Activated T-helper 2 cell treated with anti-CD3 and anti-CD28 coated beads, Interferon-gamma antibody, Interleukin-2, Interleukin-4, amounts not matched to agents 10 μg/mL and 5 μg/mL and 100 μg/mL, durations not matched to agents 14 hours and 24 hours and 36 hours (primary cell): ENCODE measurements around the gene GHR. TPM values are rescaled to one million over a fixed set of nuclear protein-coding genes. Genes with fewer than 3 reads are reported as not detected.
"Not testable (repeated sequence)": the region's sequence is repeated elsewhere in the genome, so short reads cannot be mapped to it uniquely, and the experiment has no call there.

Experiments used
- DNase-seq: peaks from one replicate; pipeline ENCODE4 v3.0.0; 2021; ENCODE audit warnings: low spot score
- H3K27ac Mint-ChIP-seq: one replicate; pipeline ENCODE4 v1.8.0; 2021; ENCODE audit warnings: mixed read lengths
- H3K27me3 Mint-ChIP-seq: one replicate; pipeline ENCODE4 v1.8.0; 2021; ENCODE audit warnings: low read depth, mixed read lengths
- H3K36me3 Mint-ChIP-seq: one replicate; pipeline ENCODE4 v1.8.0; 2021; ENCODE audit warnings: low read depth, mixed read lengths
- H3K4me1 Mint-ChIP-seq: one replicate; pipeline ENCODE4 v1.8.0; 2021; ENCODE audit warnings: low read depth, mixed read lengths
- H3K4me3 Mint-ChIP-seq: one replicate; pipeline ENCODE4 v1.8.0; 2021; ENCODE audit warnings: low read depth, mild to moderate bottlenecking, moderate library complexity, mixed read lengths
- H3K9me3 Mint-ChIP-seq: one replicate; pipeline ENCODE4 v1.8.0; 2021; ENCODE audit warnings: mixed read lengths
- intact Hi-C: fragments of 100-400 bp; cut with micrococcal nuclease; formaldehyde crosslinking; loops from one replicate; pipeline ENCODE4 v1.15.1; 2023
- total RNA-seq: library from RNA; stranded (reverse); gene quantifications from 2 replicates; pipeline ENCODE4 v1.2.3, GENCODE V29; 2022

Gene GHR
- total RNA-seq, 1 donor from 2014 or later = not detected

- no peaks in the 10 kb centered on the region for H3K36me3 Mint-ChIP-seq
- no peaks in the 10 kb centered on the region for H3K9me3 Mint-ChIP-seq
- peaks cover 14% of the 10 kb centered on the region for H3K27me3 Mint-ChIP-seq
- H3K27ac Mint-ChIP-seq = no peak overlapping the region
- intact Hi-C loops = no loop called here
- H3K4me3 Mint-ChIP-seq = no peak overlapping the region
- no peak for DNase-seq
- H3K4me1 Mint-ChIP-seq = peaks cover 2% of the 10 kb centered on the region
Observed at GRCh38 chr5:42655982-42656650, 232.9 kb downstream of the GHR start.

GRCh38 chr5:42656651-42657015 lies 233.4 kb downstream of the GHR start:
- intact Hi-C loops = no loop called here
- peaks cover 2% of the 10 kb centered on the region for H3K4me1 Mint-ChIP-seq
- no peaks in the 10 kb centered on the region for H3K36me3 Mint-ChIP-seq
- no peak overlapping the region for H3K4me3 Mint-ChIP-seq
- H3K27me3 Mint-ChIP-seq = peaks cover 11% of the 10 kb centered on the region
- H3K9me3 Mint-ChIP-seq = no peaks in the 10 kb centered on the region
- H3K27ac Mint-ChIP-seq = no peak overlapping the region
- no peak for DNase-seq

GRCh38 chr5:42659869-42660268 lies 236.6 kb downstream of the GHR start:
- intact Hi-C loops, H3K27ac Mint-ChIP-seq: not testable (repeated sequence)

DNA sequence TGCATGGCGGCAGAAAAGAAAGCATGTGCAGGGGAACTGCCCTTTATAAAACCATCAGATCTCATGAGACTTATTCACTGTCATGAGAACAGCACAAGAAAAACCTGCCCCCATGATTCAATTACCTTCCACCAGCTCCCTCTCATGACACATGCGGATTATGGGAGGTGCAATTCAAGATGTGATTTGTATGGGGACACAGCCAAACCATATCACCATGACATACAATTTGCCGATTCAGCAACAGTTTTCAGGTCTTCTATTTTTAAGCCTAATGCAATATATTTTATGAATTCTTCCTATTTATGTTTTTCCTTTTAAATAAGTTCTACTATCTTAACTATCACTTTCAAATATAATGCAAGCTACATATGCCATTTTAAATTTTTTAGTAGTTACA lies 242.6 kb downstream of the GHR start:
- Mint-ChIP-seq H3K9me3 (no peaks in the 10 kb centered on the region), H3K36me3 (no peaks in the 10 kb centered on the region), H3K27me3 (peaks cover 3% of the 10 kb centered on the region), H3K4me3 (no peak overlapping the region), H3K27ac (no peak overlapping the region), H3K4me1 (no peaks in the 10 kb centered on the region)
- no peak for DNase-seq
- intact Hi-C loops = no loop called here

More at GRCh38 chr5:42659869-42660268, 236.6 kb downstream of the GHR start:
- H3K4me1 Mint-ChIP-seq, H3K36me3 Mint-ChIP-seq, H3K9me3 Mint-ChIP-seq, DNase-seq, H3K4me3 Mint-ChIP-seq, H3K27me3 Mint-ChIP-seq: not testable (repeated sequence)

GRCh38 chr5:42666869-42667268 lies 243.6 kb downstream of the GHR start:
- intact Hi-C loops = no loop called here
- no peak overlapping the region for H3K27ac Mint-ChIP-seq
- peaks cover 3% of the 10 kb centered on the region for H3K27me3 Mint-ChIP-seq
- no peaks in the 10 kb centered on the region for H3K36me3 Mint-ChIP-seq
- H3K4me1 Mint-ChIP-seq = no peaks in the 10 kb centered on the region
- no peaks in the 10 kb centered on the region for H3K9me3 Mint-ChIP-seq
- H3K4me3 Mint-ChIP-seq = no peak overlapping the region
- no peak for DNase-seq

GRCh38 chr5:42668254-42668653 lies 245.0 kb downstream of the GHR start:
- intact Hi-C loops = no loop called here

DNA sequence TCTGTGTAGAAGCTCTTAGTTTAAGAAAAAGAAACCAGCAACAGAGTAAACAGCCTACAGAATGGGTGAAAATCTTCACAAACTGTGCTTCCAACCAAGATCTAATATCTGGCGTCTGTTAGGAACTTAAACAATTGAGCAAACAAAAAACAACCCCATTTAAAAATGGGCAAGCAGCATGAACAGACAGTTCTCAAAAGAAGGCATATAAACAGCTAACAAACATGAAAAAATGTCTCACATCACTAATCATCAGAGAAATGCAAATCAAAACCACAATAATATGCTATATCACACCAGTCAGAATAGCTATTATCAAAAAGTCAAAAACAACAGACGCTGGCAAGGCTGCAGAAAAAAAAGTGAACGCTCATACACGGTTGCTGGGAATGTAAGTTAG lies 249.7 kb downstream of the GHR start:
- H3K4me1 Mint-ChIP-seq = peaks cover 3% of the 10 kb centered on the region
- intact Hi-C loops = no loop called here
- no peak overlapping the region for H3K27ac Mint-ChIP-seq
- H3K9me3 Mint-ChIP-seq = no peaks in the 10 kb centered on the region
- no peaks in the 10 kb centered on the region for H3K36me3 Mint-ChIP-seq
- no peak overlapping the region for H3K4me3 Mint-ChIP-seq
- no peak for DNase-seq
- H3K27me3 Mint-ChIP-seq = peaks cover under 1% of the 10 kb centered on the region

More at GRCh38 chr5:42668254-42668653, 245.0 kb downstream of the GHR start:
- peaks cover 3% of the 10 kb centered on the region for H3K27me3 Mint-ChIP-seq
- no peaks in the 10 kb centered on the region for H3K4me1 Mint-ChIP-seq
- H3K9me3 Mint-ChIP-seq = no peaks in the 10 kb centered on the region
- no peak overlapping the region for H3K27ac Mint-ChIP-seq
- no peaks in the 10 kb centered on the region for H3K36me3 Mint-ChIP-seq
- no peak overlapping the region for H3K4me3 Mint-ChIP-seq
- no peak for DNase-seq

DNA sequence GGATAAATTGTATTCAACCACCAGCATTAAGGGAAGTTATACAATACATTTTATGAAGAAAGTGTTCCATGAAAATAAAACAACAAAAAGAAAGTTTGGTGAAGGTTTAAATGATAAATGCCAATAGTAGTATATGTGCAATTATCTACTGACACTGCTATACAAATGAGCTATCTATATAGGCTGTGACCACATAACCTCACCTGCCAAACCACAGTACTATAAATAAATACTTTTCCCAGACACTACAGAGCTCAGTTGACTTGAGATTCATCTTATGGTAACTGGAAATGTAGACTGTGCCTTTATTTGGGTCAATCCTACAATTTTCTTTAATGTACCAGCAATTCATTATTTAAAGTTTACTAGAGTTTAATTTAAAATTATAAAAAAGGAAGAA lies 252.4 kb downstream of the GHR start:
- no peaks in the 10 kb centered on the region for H3K9me3 Mint-ChIP-seq
- H3K27me3 Mint-ChIP-seq = no peaks in the 10 kb centered on the region
- intact Hi-C loops = no loop called here
- no peak overlapping the region for H3K27ac Mint-ChIP-seq
- no peak for DNase-seq
- H3K4me1 Mint-ChIP-seq = peaks cover 3% of the 10 kb centered on the region
- no peaks in the 10 kb centered on the region for H3K36me3 Mint-ChIP-seq
- no peak overlapping the region for H3K4me3 Mint-ChIP-seq

DNA sequence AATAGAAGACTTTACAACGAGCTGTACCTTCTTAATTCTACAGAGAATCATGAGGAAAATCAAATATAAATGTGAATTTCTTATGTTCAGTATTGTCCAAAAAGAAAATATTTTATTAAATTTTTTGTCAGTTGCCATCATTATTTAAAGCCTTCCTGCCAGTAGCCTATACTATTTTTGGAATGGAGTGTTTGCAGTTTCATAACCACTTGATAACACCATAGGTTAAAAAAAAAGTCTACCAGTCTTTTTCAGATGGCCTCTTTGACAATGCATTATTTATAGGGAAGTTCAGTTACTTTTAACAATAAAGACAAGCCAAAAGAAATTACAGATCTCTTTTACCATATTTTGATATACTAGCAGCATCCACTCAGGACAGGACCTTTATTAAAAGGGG lies 253.1 kb downstream of the GHR start:
- Mint-ChIP-seq H3K36me3 (no peaks in the 10 kb centered on the region), H3K27me3 (no peaks in the 10 kb centered on the region), H3K27ac (no peak overlapping the region), H3K4me3 (no peak overlapping the region), H3K4me1 (peaks cover 3% of the 10 kb centered on the region), H3K9me3 (no peaks in the 10 kb centered on the region)
- DNase-seq = no peak
- intact Hi-C loops = no loop called here

GRCh38 chr5:42677156-42677842 lies 254.1 kb downstream of the GHR start:
- DNase-seq = no peak
- Mint-ChIP-seq H3K36me3 (no peaks in the 10 kb centered on the region), H3K4me3 (no peak overlapping the region), H3K9me3 (no peaks in the 10 kb centered on the region), H3K27me3 (no peaks in the 10 kb centered on the region), H3K27ac (no peak overlapping the region), H3K4me1 (peaks cover 3% of the 10 kb centered on the region)
- intact Hi-C loops = no loop called here

- no peak overlapping the region for H3K4me3 Mint-ChIP-seq
- no peaks in the 10 kb centered on the region for H3K9me3 Mint-ChIP-seq
- H3K27me3 Mint-ChIP-seq = no peaks in the 10 kb centered on the region
- H3K4me1 Mint-ChIP-seq = peaks cover 3% of the 10 kb centered on the region
- no peak for DNase-seq
- no peaks in the 10 kb centered on the region for H3K36me3 Mint-ChIP-seq
- no peak overlapping the region for H3K27ac Mint-ChIP-seq
- intact Hi-C loops = no loop called here
Observed at GRCh38 chr5:42680046-42680445, 256.8 kb downstream of the GHR start.

GRCh38 chr5:42685078-42685477 lies 261.8 kb downstream of the GHR start:
- H3K4me3 Mint-ChIP-seq, intact Hi-C loops, H3K4me1 Mint-ChIP-seq, H3K27ac Mint-ChIP-seq, H3K27me3 Mint-ChIP-seq, DNase-seq, H3K9me3 Mint-ChIP-seq, H3K36me3 Mint-ChIP-seq: not testable (repeated sequence)

DNA sequence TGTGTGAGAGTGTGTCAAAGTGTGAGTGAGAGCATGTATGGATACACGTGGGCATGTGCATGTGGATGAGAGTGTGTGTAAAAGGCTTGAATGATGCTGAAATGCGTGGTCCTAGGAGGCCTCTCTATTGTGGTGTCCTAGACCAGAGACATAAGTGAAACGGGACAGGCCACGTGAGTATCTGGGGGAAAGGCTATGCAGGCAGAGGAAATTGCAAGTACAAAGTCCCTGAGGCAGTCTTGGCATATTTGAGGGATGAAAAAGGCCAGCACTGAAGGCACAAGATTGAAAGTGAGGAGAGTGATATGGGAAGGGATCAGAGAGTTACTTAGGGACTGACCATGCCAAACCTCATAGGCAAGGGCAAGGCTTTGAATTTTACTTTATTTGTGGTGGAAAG lies 266.2 kb downstream of the GHR start:
- peaks cover 14% of the 10 kb centered on the region for H3K27me3 Mint-ChIP-seq
- intact Hi-C loops = no loop called here
- H3K4me1 Mint-ChIP-seq = no peaks in the 10 kb centered on the region
- H3K36me3 Mint-ChIP-seq = no peaks in the 10 kb centered on the region
- H3K27ac Mint-ChIP-seq = no peak overlapping the region
- no peak overlapping the region for H3K4me3 Mint-ChIP-seq
- H3K9me3 Mint-ChIP-seq = no peaks in the 10 kb centered on the region
- no peak for DNase-seq
